ENCODE results near the gene TMC8. TPM values are rescaled to one million over a fixed set of nuclear protein-coding genes. Genes with fewer than 3 reads are reported as not detected.

TMC8 gene
- total RNA-seq, 1 donor from 2014 or later, result 55.8 TPM

- DNase-seq (ENCODE audit: low spot score), result no peak
These were observed 29.1 kb downstream of the TMC8 start for GRCh38 chr17:78159575-78160158.

GRCh38 chr17:78163881-78164747 is 33.5 kb downstream of the TMC8 start:
- no peak for TF ChIP-seq CTCF (IDR thresholded peaks at IDR 0.05; ENCODE audit: unreplicated experiment)
- Mint-ChIP-seq H3K9me3 (ENCODE audit: unreplicated experiment) (no peaks in the 10 kb centered on the region), H3K4me1 (ENCODE audit: unreplicated experiment) (no peaks in the 10 kb centered on the region), H3K27me3 (ENCODE audit: unreplicated experiment) (peaks cover 8% of the 10 kb centered on the region), H3K4me3 (ENCODE audit: unreplicated experiment) (no peak overlapping the region), H3K27ac (ENCODE audit: unreplicated experiment) (no peak overlapping the region), H3K36me3 (ENCODE audit: low read depth, unreplicated experiment) (peaks cover 3% of the 10 kb centered on the region)
- no peak for DNase-seq (ENCODE audit: low spot score)

More at GRCh38 chr17:78159575-78160158, 29.1 kb downstream of the TMC8 start:
- no peak for TF ChIP-seq CTCF (IDR thresholded peaks at IDR 0.05; ENCODE audit: unreplicated experiment)
- Mint-ChIP-seq H3K4me3 (ENCODE audit: unreplicated experiment) (no peak overlapping the region), H3K4me1 (ENCODE audit: unreplicated experiment) (peaks cover 7% of the 10 kb centered on the region), H3K27ac (ENCODE audit: unreplicated experiment) (no peak overlapping the region), H3K27me3 (ENCODE audit: unreplicated experiment) (peaks cover 6% of the 10 kb centered on the region), H3K9me3 (ENCODE audit: unreplicated experiment) (no peaks in the 10 kb centered on the region), H3K36me3 (ENCODE audit: low read depth, unreplicated experiment) (peaks cover 3% of the 10 kb centered on the region)

GRCh38 chr17:78164748-78165607 is 34.4 kb downstream of the TMC8 start:
- Mint-ChIP-seq H3K4me3 (ENCODE audit: unreplicated experiment) (no peak overlapping the region), H3K27me3 (ENCODE audit: unreplicated experiment) (peaks cover 8% of the 10 kb centered on the region), H3K27ac (ENCODE audit: unreplicated experiment) (no peak overlapping the region), H3K9me3 (ENCODE audit: unreplicated experiment) (no peaks in the 10 kb centered on the region), H3K36me3 (ENCODE audit: low read depth, unreplicated experiment) (peaks cover under 1% of the 10 kb centered on the region), H3K4me1 (ENCODE audit: unreplicated experiment) (no peaks in the 10 kb centered on the region)
- no peak for TF ChIP-seq CTCF (IDR thresholded peaks at IDR 0.05; ENCODE audit: unreplicated experiment)
- no peak for DNase-seq (ENCODE audit: low spot score)

- H3K4me3 Mint-ChIP-seq (ENCODE audit: unreplicated experiment), result no peak overlapping the region
- no peak overlapping the region for H3K27ac Mint-ChIP-seq (ENCODE audit: unreplicated experiment)
- H3K9me3 Mint-ChIP-seq (ENCODE audit: unreplicated experiment), result no peaks in the 10 kb centered on the region
- peaks cover 2% of the 10 kb centered on the region for H3K4me1 Mint-ChIP-seq (ENCODE audit: unreplicated experiment)
- DNase-seq (ENCODE audit: low spot score), result no peak
- H3K36me3 Mint-ChIP-seq (ENCODE audit: low read depth, unreplicated experiment), result no peaks in the 10 kb centered on the region
- no peak for TF ChIP-seq CTCF (IDR thresholded peaks at IDR 0.05; ENCODE audit: unreplicated experiment)
- peaks cover 5% of the 10 kb centered on the region for H3K27me3 Mint-ChIP-seq (ENCODE audit: unreplicated experiment)
These were observed 35.8 kb downstream of the TMC8 start for GRCh38 chr17:78166416-78166815.
